DMS79 treated with DMSO at 0.1 percent for 48 hours (cell line): ENCODE data around the gene NDC80.

ENCODE experiments used
- DNase-seq: peaks from one replicate; lab custom pipeline; 2025; lab: John Stamatoyannopoulos, UW

The NDC80 gene

DNA sequence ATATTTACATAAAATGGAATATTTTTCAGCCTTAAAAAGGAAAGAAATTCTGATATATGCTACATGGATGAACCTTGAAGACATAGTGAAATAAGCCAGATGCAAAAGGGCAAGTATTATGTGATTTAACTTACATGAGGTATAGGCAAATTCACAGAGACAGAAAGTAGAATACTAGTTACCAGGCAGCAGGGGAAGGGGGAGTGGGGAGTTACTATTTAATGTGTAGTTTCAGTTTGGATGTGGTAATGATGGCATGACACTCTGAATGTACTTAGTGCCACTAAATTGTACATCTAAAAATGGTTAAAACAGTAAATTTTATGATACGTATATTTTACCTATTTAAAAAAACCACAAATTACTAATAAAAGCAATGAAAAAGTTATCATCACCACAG, 12.1 kb upstream of the NDC80 start:
- no peak for DNase-seq

DNA sequence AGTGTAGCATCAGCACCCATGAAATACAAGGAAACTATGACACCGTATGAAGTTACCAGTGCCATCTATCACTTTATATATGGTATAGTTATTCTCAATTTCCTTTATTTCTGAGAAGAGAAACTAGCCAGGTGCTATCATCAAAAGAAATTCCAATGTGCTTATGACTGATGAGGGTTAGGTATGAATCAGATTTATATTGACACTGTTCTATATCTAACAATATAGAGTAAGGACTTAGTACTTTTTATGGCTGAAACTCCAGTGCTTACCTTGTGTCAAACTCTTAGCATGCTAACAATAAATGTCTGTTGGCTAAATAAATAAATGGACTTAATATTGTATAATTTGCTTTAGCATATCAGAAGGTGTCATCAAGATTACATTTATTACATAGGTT, 7.0 kb upstream of the NDC80 start:
- DNase-seq: no peak

DNA sequence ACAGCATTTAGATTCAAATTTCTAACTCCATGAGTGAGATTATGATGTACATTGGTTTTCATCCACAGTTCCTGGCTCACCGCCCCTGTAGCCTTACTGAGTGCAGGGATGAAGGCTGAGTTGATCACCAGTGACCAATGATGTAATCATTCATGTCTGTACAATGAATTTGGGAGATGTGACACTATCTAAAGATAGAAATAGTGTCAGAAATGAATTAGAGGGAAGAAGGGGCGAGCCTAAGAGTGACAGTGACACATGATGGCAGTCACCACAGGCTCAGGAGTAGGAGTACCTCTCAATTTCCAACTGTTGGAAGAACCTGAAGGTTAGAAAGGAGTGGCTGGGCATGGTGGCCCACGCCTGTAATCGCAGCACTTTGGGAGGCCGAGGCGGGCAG, 3.2 kb upstream of the NDC80 start:
- DNase-seq: no peak

DNA sequence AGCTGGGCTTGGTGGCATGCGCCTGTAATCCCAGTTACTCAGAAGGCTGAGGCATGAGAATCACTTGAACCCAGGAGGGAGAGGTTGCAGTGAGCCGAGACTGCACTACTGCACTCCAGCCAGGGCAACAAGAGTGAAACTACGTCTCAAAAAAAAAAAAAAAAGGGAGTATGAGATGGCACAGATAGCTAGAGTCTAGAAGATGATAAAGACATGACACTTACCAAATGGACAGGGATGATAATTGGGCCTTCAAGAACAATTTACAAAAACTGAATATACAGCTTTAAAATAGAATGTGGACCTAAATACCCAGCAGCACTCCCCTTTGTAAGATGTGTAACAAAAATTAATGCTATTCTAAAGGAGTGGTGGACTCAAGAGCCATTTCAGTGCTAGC, 2.8 kb upstream of the NDC80 start:
- no peak for DNase-seq

DNA sequence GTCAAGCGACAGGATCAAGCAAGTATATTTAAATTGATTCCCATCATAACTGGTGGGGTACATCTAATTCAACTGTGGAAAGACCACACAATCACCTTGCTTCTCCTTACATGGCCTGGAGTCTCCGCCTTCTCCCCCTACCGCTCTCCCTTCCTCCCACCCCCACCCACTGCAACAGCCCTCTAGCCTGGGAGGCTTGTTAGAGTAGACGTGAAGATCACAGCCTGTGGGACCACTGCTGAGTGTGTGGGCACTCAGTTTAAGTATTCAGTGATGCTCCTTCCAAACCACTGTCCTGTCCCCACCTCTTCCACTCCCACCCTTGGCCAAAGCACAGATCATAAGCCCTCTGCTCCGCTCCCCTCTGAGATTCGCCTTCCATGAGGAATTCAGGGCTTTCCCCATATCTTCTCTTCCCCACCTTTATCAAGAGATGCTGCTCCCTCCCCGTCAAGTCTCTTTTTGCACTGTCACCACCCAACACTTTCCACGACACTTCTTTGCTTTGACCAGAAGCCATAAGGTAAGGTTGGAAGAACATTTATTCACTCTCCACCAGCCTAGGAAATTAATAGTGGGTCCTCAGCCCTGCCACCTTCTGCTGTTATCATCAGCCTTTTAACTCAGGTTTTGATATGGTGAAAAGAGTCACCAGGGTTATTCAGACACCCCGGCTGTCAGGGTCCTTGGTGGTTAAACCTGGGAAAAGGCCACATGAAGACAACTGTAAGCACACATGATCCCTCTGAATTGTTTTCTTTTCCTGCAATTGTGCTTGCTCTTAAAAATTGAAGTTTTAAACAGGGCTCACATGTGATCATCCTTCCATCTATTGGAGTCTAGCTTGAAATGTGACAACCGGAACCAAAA, 1.8 kb upstream of the NDC80 start:
- no peak for DNase-seq

DNA sequence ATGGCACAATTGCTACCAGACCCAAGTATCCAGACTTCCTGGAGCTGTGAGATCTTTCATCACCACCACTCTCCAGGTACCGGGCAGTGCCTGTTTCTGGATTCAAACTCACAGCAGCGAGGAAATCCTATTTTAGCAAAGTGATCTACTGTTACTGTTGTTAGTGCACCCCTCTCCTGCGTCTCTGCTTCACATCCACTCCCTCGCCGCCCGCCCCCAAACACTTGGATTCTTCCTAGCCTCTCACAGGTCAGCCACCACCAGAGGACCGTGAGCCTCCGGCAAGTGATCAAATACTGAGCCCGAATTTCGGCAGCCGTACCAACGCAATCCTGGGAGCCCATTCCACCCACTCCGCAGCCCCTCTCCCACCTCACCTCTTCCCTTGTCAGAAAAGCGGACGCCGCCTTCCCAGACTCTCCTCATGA, 571 bp upstream of the NDC80 start:
- peak; percentile 91 for DNase-seq

DNA sequence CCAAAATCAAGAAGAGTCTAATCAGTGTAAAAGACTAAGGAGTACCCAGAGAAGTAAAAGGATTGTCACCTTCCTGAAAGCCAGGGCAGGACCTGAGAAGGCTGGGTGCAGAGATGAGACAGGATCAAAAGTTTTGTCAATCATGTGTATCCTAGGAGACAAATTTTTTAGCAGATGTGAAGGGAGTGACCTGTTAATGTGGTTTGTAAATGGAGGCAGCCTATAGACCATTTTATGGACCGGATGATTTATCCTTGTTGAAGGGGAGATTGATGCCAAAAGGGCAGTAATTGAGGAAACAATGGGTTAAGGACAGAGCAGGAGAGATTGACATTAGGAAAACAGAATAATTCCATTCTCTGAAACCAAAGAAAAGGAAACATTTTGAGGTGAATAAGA, 813 bp downstream of the NDC80 start:
- DNase-seq: peak; percentile 72

DNA sequence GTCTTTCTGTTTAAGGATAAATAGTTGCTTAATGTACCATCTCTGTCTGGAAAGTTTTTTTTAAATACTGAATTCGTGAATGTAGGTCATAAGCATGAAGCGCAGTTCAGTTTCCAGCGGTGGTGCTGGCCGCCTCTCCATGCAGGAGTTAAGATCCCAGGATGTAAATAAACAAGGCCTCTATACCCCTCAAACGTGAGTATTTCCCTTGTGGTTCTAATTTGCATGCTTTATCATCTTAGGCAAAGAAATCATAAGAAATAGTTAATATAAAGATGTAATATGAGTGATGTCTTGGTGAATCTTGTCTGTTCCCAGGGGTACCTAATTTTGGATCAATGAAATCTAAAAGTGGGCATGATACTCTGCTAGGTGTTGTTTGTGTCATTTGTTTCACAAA, 1.5 kb downstream of the NDC80 start:
- DNase-seq: peak; percentile 37

DNA sequence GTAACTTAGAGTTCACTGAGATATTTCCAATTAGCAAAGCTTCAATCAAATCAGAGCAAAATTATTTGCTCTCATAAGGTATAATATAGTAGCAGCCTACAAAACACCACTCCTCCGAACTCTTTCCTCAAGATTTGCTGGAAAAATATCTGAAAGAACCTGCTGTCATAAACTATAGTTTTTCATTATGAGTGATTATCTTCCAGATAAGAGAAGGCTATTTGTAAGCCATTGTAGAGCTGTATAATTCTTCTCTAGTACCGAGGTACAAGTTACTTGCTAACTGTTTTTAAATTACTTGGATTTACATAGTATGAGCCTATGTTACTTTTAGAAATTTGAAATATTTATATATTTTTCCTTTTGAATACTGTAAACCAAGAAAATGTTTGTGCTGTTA, 2.1 kb downstream of the NDC80 start:
- peak; percentile 56 for DNase-seq

DNA sequence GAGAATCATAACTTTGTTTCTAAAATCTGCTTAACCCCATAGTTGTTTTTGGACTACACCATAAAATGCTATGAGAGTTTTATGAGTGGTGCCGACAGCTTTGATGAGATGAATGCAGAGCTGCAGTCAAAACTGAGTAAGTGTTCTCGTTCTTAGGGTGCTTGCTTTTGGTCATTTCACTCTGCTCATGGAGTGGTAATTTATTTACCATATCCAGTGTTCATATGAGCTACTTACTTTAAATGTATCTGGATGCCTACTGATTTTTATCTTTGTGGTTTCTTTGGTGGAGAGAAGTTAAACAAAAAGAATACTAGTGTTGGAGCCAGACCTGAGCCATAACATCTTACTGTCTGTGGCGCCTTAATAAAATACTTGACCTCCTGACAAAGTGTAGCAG, 16.4 kb downstream of the NDC80 start:
- DNase-seq: peak; percentile 60

DNA sequence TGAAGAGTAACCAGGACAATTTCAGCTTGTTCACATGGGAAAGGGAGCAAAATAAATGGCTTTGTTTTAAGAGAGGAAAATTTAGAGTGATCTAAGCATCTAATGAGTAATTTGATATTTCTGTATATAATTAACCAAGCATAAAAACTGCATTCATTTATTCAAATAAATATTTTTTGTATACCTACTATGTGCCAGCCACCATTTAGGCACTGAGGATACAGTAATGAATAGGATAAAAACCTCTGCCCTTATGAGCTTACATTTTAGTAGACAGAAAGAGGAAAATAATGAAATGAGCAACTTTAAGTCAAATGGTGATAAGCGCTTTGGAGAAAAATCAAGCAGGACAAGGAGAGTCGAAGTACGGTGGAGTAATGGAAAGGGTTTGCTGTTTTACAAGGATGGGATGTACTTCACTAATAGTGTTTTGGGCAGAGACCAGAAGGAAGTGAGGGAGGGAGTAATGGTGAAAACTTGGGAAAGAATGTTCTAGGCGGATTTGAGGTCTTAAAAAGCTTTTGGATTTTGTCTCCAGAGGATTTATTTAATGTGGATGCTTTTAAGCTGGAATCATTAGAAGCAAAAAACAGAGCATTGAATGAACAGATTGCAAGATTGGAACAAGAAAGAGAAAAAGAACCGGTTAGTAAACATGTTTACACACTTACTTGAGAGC, 17.4 kb downstream of the NDC80 start:
- DNase-seq: no peak

DNA sequence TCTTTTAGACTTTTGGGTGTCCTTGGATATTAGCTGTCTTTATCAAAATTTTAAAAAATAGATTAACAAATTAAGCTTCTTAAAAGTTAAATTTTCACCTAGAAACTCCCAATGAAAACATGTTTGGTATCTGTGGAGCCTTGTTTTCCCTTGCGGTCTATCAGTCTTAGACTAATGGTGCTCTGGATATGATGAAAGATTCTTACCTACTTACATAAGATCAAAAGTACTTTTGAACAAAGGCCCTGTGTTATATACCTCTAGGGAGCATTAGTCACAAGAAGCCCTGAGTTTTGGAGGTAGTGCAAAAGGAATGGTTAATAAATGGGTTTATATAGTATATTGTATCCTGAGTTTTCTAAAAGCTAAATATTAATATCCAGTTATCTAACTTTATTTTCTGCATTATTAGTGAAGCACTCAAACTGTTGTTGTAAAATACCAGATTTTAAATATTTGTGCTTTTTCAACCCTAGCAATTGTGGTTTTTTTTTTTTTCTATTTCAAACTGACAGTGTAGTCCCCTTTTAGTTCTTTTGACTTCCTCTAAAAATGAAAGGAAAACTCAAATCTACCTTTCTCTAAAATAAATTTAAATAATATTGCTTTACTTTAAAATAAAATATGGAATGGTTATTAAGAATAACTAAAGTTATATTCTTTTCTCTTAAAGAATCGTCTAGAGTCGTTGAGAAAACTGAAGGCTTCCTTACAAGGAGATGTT, 18.1 kb downstream of the NDC80 start:
- DNase-seq: no peak

DNA sequence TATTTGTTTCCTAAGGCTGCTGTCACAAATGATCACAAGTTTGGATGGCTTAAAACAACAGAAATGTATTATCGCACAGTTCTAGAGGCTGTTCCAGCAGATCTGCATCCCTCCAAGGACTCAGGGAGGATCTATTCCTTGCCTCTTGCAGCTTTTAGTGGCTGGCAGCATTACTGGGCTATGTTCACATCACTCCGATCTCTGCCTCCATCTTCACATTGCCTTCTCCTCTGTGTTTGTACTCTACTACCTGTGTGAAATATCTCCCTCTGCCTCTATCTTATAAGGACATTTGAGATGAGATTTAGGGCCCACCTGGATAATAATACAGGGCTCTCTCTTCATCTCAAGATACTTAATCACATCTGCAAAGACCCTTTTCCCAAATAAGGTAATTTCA, 18.9 kb downstream of the NDC80 start:
- DNase-seq: no peak

DNA sequence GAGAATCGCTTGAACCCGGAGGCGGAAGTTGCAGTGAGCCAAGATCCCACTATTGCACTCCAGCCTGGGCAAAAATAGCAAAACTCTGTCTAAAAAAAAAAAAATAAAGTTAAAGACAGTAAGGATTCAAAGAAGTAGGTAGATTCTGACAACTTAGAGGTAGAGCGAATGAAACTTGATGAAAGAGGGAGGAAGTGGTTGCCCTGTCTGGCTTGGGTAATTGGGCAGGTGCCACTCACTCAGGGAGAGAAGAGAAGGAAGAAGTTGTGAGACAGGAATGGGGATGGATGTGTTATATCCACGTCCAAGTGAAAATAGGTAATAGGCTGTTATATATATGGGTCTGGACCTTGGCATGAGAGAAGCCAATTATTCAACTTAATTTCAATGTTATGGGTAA, 26.3 kb downstream of the NDC80 start:
- no peak for DNase-seq

DNA sequence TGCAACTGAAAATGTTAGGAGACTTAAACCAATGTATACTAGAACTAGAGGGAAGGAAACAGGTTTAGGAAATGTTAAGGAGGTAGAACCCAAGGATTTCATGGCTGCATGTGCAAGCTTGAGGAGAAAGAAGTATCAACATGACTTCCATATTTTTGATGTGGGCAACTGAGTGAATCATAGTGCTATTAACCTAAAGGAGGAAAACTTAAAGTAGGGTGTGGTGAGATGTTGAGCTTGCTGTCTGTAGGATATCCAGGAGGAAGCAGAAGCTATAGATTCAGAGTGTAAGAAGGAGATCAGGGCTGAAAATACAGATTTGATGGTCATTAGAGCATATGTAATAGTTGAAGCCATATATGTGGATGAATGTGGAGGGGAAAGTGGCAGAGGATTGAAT, 31.5 kb downstream of the NDC80 start:
- no peak for DNase-seq

DNA sequence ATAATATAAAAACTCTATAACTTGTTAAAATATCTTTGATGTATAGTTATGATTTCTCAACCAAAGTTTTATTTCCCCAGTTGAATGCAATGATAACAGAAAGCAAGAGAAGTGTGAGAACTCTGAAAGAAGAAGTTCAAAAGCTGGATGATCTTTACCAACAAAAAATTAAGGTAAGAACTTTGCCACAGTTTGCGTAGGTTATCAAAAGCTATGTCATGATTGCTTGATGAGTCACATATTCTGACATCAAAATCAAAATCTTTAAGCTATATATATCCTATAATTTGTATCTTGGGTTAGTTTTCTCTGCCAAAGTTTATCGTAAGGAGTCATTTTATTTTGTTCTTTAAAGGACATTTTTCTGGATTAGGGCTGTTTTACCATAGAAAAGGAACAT, 35.0 kb downstream of the NDC80 start:
- no peak for DNase-seq

DNA sequence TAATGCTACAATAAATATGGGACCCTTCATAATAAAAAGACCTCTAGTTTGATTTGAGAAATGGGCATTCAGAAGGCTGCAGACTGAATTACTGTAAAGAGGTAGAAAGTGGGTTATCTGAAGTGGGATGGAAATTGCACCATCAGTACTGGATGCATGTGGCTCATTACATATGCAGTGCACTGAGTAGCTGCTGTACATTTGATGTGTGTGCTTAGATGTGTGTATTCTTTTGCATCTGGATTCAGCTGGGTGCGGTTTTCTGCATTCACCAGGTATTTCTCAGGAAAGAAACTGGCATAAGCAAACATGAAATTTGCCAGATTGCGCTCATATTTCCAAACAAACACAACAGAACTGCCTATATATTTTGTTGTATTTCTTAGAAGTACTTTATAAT, 38.2 kb downstream of the NDC80 start:
- no peak for DNase-seq

DNA sequence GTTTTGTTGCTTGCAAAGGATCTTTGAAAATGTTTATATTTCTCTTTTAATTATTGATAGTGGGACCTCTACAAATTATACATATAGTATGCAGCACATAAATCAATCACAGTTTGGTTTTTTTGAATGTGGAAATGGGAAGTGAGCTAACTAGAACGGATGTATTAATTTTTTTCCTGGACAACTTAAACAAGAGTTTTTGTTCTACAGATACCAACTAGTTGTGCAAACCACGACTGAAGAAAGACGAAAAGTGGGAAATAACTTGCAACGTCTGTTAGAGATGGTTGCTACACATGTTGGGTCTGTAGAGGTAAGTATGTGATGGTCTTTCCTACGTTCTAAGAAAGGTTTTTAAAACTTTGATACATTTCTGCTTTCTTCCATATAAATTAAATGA, 39.2 kb downstream of the NDC80 start:
- no peak for DNase-seq

DNA sequence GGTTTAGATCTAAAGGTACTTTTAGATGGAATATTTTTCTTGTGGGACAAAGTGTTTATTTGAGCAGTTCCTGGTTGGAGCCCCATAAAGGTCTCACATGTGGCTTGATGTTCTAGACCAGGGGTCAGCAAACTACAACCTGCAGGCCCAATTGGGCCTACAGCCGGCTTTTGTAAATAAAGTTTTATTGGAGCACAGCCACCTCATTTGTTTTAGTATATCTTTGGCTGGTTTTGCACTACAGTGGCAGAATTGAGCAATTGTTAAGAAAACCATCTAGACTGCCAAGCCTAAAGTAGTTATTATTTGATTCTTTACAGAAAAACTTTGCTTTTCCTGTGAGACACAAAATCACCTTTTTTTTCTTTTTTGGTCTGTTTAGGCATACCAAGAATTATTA, 41.6 kb downstream of the NDC80 start:
- DNase-seq: no peak

DNA sequence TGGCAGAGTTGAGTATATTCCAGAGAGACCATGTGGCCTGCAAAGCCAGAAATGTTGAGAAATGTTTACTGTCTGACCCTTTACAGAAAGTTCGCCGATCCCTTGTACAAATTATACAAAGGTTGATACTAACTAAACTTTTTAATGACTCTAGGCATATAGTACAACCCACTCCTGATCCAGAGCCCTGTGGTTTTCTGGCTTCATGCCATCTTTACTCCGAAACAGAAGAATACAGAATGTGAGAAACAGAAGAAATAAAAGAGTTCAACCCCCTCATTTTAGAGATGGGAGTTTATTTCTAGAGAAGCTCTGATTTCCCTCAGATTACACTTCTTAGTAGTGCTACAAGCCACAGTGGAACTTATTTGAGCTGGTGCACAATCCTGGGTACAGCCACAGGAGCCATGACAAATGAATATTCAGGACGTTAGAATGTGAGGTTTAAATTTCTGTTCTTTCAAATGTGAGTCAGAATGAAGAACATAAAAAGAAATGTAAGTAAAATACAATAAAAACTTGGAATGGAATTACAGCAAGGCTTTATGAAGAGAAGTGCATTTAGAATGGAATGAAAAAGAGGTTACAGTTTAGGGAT, 46.1 kb downstream of the NDC80 start:
- no peak for DNase-seq

DNA sequence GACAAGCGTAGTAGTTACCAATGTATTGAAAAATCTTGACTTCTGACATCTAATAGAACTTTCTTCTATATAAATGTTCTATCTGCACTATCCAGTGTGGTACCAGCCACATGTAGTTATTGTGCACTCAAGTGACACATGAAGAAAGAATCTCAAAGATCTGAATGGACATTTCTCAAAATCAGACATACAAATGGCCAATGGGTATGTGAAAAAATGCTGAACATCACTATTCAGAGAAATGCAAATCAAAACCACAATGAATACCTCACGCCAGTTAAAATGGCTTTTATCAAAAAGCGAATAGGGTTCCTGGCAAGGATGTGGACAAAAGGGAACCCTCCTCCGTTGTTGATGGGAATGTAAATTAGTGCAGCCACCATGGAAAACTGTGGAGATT, 46.7 kb downstream of the NDC80 start:
- DNase-seq: no peak

DNA sequence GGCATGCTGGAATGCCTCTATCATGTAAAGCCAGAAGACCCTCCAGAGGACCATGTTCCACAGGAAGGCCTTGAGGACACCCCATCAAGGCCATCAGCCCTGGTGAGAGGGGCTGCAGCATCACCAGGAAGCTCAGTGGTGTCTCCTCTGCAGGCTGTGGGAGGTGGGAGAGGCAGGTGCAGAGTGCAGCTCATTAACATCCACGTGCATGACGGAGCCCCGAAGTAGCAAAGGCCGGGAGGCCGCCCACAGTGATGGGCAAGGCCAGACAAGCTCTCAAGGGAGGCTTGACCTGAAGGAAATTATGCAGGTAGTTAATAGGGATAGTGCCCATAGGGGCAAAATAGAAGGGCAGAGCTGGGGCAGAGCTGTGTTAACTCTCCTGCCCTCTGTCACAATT, 53.9 kb downstream of the NDC80 start:
- no peak for DNase-seq

DNA sequence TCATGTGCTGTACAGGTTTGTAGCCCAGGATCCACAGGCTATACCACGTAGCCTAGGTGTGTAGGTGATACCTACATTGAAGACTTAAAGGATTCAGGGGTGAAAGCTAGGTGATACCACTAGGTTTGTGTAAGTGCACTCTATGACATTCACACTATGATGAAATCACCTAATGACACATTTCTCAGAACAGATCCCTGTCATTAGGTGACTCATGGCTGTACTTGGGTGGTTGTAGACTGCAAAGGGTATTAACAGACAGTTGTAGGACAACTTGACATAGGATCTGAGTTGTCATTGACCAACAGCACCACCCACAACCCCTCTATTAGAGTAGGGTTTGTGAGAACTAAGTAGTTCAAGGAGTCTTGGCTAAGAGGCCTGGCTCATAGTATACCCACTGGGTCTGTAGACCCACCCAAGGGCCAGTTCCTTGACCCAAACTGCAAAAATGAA, 56.5 kb downstream of the NDC80 start:
- no peak for DNase-seq
